IPS-NIHi7 (cell line): ENCODE data around the gene ADARB2.

ENCODE experiments used
- DNase-seq: peaks from one replicate; pipeline ENCODE4 v3.0.0; 2012; ENCODE audit warnings: mixed read lengths; ENCODE audit errors: extremely low spot score

ADARB2 gene

DNA sequence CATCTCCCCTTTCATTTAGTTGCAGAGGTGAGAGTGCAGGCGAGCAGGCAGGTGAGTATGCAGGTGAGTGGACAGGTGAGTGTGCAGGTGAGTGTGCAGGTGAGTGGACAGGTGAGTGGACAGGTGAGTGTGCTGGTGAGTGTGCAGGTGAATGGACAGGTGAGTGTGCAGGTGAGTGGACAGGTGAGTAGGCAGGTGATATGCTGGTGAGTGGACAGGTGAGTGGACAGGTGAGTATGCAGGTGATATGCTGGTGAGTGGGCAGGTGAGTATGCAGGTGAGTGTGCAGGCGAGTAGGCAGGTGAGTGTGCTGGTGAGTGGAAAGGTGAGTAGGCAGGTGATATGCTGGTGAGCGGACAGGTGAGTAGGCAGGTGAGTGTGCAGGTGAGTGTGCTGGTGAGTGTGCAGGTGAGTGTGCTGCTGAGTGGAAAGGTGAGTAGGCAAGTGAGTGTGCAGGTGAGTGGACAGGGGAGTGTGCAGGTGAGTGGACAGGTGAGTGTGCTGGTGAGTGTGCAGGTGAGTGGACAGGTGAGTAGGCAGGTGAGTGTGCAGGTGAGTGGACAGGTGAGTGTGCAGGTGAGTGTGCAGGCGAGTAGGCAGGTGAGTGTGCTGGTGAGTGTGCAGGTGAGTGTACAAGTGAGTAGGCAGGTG, 165.6 kb downstream of the ADARB2 start:
- no peak for DNase-seq

GRCh38 chr10:1570416-1571051, 166.8 kb downstream of the ADARB2 start:
- peak; percentile 63 for DNase-seq

GRCh38 chr10:1569208-1569607, 168.1 kb downstream of the ADARB2 start:
- DNase-seq, result no peak

GRCh38 chr10:1567742-1568495, 169.4 kb downstream of the ADARB2 start:
- no peak for DNase-seq

- DNase-seq, result no peak
Observed at GRCh38 chr10:1567152-1567551, 170.2 kb downstream of the ADARB2 start.

DNA sequence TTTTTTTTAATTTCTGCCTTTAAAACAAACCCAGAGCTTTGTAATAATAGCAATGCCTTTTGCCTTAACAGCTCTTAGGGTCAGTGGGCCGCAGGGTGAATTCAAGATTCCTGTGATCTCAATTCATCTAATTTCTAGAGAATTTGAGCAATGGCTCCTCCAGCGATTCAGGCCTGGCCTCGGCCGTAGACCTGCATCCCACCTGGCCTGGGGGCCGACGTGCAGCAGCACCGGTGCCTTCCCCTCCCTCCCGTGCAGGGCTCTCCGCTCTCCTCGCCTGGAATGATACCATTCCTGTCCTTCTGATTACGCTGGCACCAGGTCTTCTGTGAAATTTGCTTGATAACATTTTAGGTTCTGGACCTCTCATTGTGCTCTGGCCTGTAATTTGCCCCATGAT, 172.5 kb downstream of the ADARB2 start:
- no peak for DNase-seq

DNA sequence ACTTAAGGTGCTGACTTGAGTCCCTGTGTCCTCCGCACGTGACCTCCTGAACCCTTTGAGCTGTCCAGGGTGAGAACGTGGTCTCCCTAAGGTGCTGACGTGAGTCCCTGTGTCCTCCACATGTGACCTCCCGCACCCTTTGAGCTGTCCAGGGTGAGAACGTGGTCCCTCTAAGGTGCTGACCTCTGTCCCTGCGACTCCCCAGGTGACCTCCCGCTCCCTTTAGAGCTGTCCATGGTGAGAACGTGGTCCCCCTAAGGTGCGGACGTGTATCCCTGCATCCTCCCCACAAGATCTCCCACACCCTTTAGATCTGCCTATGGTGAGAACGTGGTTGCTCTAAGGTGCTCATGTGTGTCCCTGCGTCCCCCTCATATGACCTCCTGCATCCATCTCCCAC, 174.3 kb downstream of the ADARB2 start:
- no peak for DNase-seq

DNA sequence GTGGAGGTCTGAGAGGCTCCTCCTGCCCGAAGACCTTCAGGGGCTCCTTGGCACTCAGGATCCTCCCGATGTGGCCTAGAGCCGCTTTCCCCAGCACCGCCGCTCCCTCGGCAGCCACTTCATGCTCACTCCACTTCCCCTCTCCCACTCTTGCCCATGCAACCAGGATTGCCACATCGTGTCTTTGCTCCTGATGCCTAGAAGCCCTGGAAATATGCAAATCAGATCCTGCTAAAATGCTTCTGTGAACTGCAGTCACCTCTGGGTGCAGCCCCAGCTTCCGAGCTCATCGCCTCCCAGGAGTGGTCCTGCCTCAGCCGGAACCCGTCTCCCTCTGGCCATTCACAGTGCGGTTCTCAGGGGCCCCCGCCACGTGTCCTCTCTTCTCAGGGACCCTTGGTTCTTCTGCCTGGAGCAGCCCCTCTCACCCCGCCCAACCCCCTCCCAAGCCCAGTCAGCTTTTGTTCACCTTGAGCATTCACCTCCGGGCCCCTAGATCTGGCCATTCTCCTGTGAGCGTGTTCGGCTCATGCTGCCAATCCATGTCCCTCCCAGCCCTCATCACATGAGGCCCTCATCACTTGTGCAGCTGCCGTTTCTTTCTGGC, 175.5 kb downstream of the ADARB2 start:
- DNase-seq, result no peak

GRCh38 chr10:1560535-1561192, 176.7 kb downstream of the ADARB2 start:
- no peak for DNase-seq

DNA sequence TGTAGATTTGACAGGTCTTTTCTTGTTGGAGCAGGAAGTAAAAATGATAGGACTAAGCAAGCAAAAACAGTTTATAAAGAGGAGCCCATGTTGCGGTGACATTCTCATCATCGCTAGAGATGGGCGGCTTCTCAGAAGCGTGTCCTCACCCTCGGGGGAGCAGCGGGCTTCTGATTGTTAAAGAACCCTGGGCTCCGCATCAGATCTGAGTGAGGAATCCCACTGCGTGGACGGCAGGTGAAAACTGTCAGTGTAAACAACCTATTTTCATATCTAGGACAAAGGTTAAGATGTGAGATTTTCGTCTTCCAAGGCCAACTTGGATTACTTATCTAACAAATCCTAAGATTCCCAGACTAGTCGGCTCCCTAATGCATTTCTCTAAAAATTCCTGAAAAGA, 177.6 kb downstream of the ADARB2 start:
- DNase-seq, result no peak

DNA sequence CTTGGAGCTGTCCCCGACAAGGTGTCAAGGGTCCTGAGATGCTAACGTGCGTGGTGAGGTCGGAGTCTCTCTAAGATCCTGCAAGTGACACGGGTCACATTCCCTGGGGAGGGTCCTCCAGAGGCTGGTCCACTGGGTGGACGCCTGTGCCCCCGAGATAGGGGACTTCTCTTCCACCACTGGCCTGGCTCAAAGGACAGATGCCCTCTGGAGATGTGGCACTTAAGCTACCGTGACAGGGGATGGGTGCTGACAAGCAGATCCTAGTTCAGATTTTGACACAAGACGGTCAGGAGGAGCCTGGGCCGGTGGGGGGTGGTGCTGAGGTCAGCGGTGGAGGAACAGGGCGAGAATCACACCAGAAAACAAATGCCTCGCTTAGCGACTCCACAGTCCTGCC, 178.0 kb downstream of the ADARB2 start:
- no peak for DNase-seq

DNA sequence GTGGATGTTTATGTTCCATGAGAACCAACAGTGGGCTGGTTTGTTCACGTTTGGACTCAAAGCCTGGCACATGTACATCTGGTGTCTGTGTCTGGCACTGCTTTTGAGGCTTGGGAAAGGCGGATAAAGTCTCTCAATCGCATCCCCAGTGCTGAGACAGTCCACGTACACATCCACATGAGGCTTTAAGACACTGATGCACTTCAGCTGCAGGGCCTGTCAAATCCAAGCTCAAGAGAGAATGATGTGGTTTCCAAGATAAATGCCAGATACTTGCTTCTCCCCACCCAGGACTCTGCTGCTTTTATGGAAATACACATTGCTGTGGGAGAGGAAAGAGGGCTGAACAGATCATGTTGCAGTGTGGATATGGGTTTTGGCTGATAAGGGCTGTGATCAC, 178.4 kb downstream of the ADARB2 start:
- no peak for DNase-seq

DNA sequence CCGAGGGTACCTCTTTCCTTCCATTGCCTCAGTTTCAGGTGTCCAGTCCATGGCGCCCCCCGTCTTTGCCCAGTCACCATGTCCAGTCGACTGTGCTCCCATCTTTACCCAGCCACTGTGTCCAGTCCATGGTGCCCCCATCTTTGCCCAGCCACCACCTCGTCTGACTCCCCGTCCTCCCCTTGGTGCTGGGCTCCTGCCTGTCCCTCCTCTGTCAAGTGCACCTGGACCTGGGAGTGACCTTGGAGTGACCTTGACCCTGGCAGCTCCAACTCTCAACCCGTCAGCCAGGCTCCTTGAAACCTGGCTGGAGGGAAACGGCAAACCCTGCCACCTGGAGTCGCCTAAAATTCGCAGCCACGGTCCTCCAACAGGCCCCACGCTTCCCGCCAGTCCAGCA, 180.2 kb downstream of the ADARB2 start:
- DNase-seq, result no peak

- DNase-seq, result no peak
Observed at GRCh38 chr10:1556496-1556895, 180.8 kb downstream of the ADARB2 start.

DNA sequence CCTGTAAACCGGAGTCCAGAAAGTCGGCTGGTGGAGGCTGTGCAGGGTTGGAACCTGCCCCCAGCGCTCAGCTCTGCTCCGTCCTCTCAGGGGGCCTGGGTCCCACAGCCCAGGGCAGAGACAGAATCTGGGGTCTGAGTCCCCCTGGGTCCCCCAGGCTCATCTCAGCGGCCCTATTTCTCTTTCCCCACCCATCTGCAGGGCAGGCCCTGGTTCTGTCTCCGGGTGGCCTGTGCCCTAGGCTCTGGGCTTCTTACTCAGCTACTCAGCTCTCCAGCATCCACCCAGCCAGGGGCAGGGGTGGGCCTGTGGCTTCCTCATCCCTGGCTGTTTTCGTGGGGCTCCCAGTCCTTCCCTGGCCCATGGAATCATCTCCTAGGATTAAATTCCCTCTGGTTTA, 183.4 kb downstream of the ADARB2 start:
- DNase-seq, result no peak

GRCh38 chr10:1552881-1553670, 184.2 kb downstream of the ADARB2 start:
- DNase-seq, result no peak

DNA sequence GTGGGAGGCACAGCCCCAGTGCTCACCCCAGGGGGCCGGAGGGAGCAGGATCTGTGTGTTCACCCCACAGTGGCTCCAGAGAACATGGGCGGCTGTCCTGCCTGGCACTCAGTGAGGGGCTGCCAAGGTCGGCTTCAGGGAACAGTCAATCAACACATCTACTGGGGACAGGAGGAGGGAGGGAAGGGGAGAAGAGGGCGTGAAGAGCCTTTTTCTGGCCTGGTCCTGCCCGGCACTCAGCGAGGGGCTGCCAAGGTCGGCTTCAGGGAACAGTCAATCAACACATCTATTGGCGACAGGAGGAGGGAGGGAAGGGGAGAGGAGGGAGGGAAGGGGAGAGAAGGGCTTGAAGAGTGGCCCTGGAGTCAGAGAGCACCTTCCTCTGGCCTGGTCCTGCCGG, 184.9 kb downstream of the ADARB2 start:
- DNase-seq, result no peak

DNA sequence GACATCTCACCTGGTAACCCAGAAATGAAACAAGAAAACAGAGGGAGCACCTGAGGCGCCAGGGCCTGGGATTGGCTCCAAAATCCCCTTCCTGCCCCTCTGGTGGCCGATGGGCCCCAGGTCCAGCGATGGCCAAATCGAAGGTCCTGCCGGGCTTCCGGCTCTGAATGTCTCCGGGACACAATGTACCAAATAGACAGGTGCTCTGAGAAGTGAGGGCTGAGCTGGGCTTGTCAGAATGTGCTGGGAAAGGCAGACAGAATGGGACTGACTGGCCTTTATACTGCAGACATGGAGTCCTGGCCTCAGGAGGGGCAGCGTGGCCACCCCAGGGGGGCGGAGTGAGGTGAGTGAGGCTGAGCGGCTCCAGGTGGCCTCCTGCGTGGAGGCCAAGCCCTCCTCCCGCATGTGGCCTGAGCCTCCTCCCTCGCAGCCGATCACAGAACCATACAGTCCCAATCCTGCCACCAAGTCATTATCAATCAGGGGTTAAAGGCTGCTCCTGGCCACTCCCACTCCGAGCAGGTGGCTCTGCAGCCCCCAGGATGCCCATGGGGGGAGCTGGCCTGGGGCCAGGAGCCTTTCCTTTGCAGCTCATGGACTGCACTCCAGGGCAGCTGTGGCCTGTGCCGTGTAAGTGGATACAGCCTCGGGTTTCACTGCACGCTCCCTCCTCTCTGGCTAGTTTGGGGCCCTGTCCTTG, 185.5 kb downstream of the ADARB2 start:
- DNase-seq, result no peak

GRCh38 chr10:1550616-1551015, 186.7 kb downstream of the ADARB2 start:
- DNase-seq, result no peak

- no peak for DNase-seq
Observed at GRCh38 chr10:1550291-1550595, 187.1 kb downstream of the ADARB2 start.
